SU-DHL-6 (cell line): ENCODE data around the gene SCT.
"Not testable (repeated sequence)": the region's sequence is repeated elsewhere in the genome, so short reads cannot be mapped to it uniquely, and the experiment has no call there.

Experiments used
- H2AFZ ChIP-seq: fragments of 200-600 bp; sonication (generic); 2 replicates; pipeline ENCODE4 v1.6.1; 2014; ENCODE audit warnings: low read depth, mild to moderate bottlenecking, moderate library complexity, mixed read lengths, antibody characterized with exemption, low read length; ENCODE audit not compliant: severe bottlenecking
- H3F3A ChIP-seq: fragments of 200-600 bp; shearing (Covaris generic); 2 replicates; pipeline ENCODE4 v1.6.0; 2016; ENCODE audit warnings: antibody characterized with exemption, mild to moderate bottlenecking; ENCODE audit not compliant: insufficient read depth
- H3K27ac ChIP-seq: fragments of 200-600 bp; sonication (generic); 2 replicates; pipeline ENCODE4 v1.5.1; 2016; ENCODE audit warnings: low read depth, mild to moderate bottlenecking, low read length, moderate library complexity, mixed read lengths
- H3K27me3 ChIP-seq: fragments of 200-600 bp; sonication (generic), shearing (Covaris generic); 2 replicates; pipeline ENCODE4 v1.6.0; 2014; ENCODE audit warnings: mild to moderate bottlenecking, low read length
- H3K36me3 ChIP-seq: fragments of 200-600 bp; sonication (generic); 2 replicates; pipeline ENCODE4 v1.6.1; 2014; ENCODE audit warnings: mild to moderate bottlenecking, low read length, mixed read lengths
- H3K4me2 ChIP-seq: fragments of 300-600, 200-600 bp; shearing (Covaris generic), sonication (generic); 2 replicates; pipeline ENCODE4 v1.6.0; 2014; ENCODE audit warnings: low read length, low read depth, mild to moderate bottlenecking; ENCODE audit not compliant: poor library complexity, severe bottlenecking
- H3K4me3 ChIP-seq: fragments of 200-600 bp; sonication (generic); 2 replicates; pipeline ENCODE4 v1.5.1; 2014; ENCODE audit warnings: antibody characterized with exemption, low read length, mild to moderate bottlenecking, mixed read lengths; ENCODE audit not compliant: insufficient read depth, poor library complexity, severe bottlenecking
- H3K79me2 ChIP-seq: fragments of 200-600 bp; sonication (generic); 2 replicates; pipeline ENCODE4 v1.6.1; 2014; ENCODE audit warnings: mild to moderate bottlenecking, low read length, moderate library complexity; ENCODE audit not compliant: insufficient read depth
- H3K9ac ChIP-seq: fragments of 200-600 bp; sonication (generic); 2 replicates; pipeline ENCODE4 v1.7.0; 2014; ENCODE audit warnings: mild to moderate bottlenecking, low read length
- H3K9me2 ChIP-seq: fragments of 200-600 bp; sonication (generic); replicated peaks from 2 replicates; pipeline ENCODE4 v1.6.1; 2014; ENCODE audit warnings: low read length; ENCODE audit not compliant: insufficient read depth
- H3K9me3 ChIP-seq: fragments of 200-600 bp; sonication (generic); 2 replicates; pipeline ENCODE4 v1.6.1; 2014; ENCODE audit warnings: low read length, mixed read lengths; ENCODE audit not compliant: insufficient read depth
- H4K20me1 ChIP-seq: fragments of 200-600 bp; sonication (generic); 2 replicates; pipeline ENCODE4 v1.6.1; 2014; ENCODE audit warnings: low read depth, mild to moderate bottlenecking, antibody characterized with exemption, low read length, moderate library complexity, mixed read lengths
- CTCF ChIP-seq: fragments of 200-600 bp; sonication (generic); IDR thresholded peaks from one replicate; pipeline ENCODE4 v1.5.1; 2017; ENCODE audit warnings: antibody characterized with exemption, mild to moderate bottlenecking, low read length, moderate library complexity; ENCODE audit not compliant: insufficient read depth, poor library complexity, severe bottlenecking
- EZH2phosphoT487 ChIP-seq: fragments of 200-600 bp; sonication (generic), shearing (Covaris generic); conservative IDR thresholded peaks from 2 replicates; pipeline ENCODE4 v1.6.1; 2018; ENCODE audit warnings: mild to moderate bottlenecking, antibody characterized with exemption, low read length, moderate library complexity, mixed read lengths

Gene SCT

GRCh38 chr11:650482-650881 is 23.5 kb upstream of the SCT start:
- Histone ChIP-seq H3K27ac (no peak overlapping the region), H4K20me1 (no peaks in the 10 kb centered on the region), H3K9ac (no peak overlapping the region), H3K27me3 (no peaks in the 10 kb centered on the region), H2AFZ (no peak overlapping the region), H3F3A (no peaks in the 10 kb centered on the region; the same call in 1 of the 2 replicates), H3K79me2 (no peaks in the 10 kb centered on the region), H3K9me3 (no peaks in the 10 kb centered on the region), H3K4me2 (no peak overlapping the region), H3K4me3 (no peak overlapping the region), H3K36me3 (no peaks in the 10 kb centered on the region), H3K9me2 (no peaks in the 10 kb centered on the region)
- no peak for TF ChIP-seq EZH2phosphoT487
- TF ChIP-seq CTCF, result no peak

GRCh38 chr11:647672-648158 is 20.7 kb upstream of the SCT start:
- not testable (repeated sequence) for H3K9ac ChIP-seq, H3K27me3 ChIP-seq, H3K27ac ChIP-seq, H3K4me3 ChIP-seq, H3K36me3 ChIP-seq, H4K20me1 ChIP-seq, H3K9me2 ChIP-seq, H3K79me2 ChIP-seq, H2AFZ ChIP-seq, H3K4me2 ChIP-seq, H3K9me3 ChIP-seq, H3F3A ChIP-seq

GRCh38 chr11:646214-646613 is 19.2 kb upstream of the SCT start:
- no peaks in the 10 kb centered on the region for H3K79me2 ChIP-seq
- no peaks in the 10 kb centered on the region for H4K20me1 ChIP-seq
- H3K36me3 ChIP-seq, result no peaks in the 10 kb centered on the region
- no peaks in the 10 kb centered on the region for H3K9me3 ChIP-seq
- no peak overlapping the region for H3K4me3 ChIP-seq
- H3K27ac ChIP-seq, result no peak overlapping the region
- H3K4me2 ChIP-seq, result no peak overlapping the region
- no peaks in the 10 kb centered on the region for H3K27me3 ChIP-seq
- no peak overlapping the region for H3K9ac ChIP-seq
- no peaks in the 10 kb centered on the region for H3K9me2 ChIP-seq
- peaks cover 3% of the 10 kb centered on the region; the same call in 1 of the 2 replicates for H3F3A ChIP-seq
- no peak overlapping the region for H2AFZ ChIP-seq
- no peak for TF ChIP-seq CTCF
- no peak for TF ChIP-seq EZH2phosphoT487

GRCh38 chr11:645536-645935 is 18.6 kb upstream of the SCT start:
- H3K4me3 ChIP-seq, result no peak overlapping the region
- H3K4me2 ChIP-seq, result no peak overlapping the region
- H3K36me3 ChIP-seq, result no peaks in the 10 kb centered on the region
- no peak overlapping the region for H3K27ac ChIP-seq
- H3K9me3 ChIP-seq, result no peaks in the 10 kb centered on the region
- no peak for TF ChIP-seq CTCF
- no peak for TF ChIP-seq EZH2phosphoT487
- no peaks in the 10 kb centered on the region for H4K20me1 ChIP-seq
- H3K79me2 ChIP-seq, result no peaks in the 10 kb centered on the region
- H3K9me2 ChIP-seq, result no peaks in the 10 kb centered on the region
- H2AFZ ChIP-seq, result no peak overlapping the region
- H3F3A ChIP-seq, result peaks cover 3% of the 10 kb centered on the region; the same call in 1 of the 2 replicates
- no peak overlapping the region for H3K9ac ChIP-seq
- H3K27me3 ChIP-seq, result no peaks in the 10 kb centered on the region
